Epithelial cell of esophagus (primary cell): ENCODE results near the gene OR8D2.

ENCODE experiments used
- DNase-seq: peaks from one replicate; pipeline ENCODE4 v3.0.0; 2010; ENCODE audit warnings: low read depth
- H3K4me3 ChIP-seq: 2 replicates; pipeline ENCODE4 v1.5.1; 2011; ENCODE audit warnings: mild to moderate bottlenecking, low read length, control low read depth
- CTCF ChIP-seq: IDR thresholded peaks from 2 replicates; pipeline ENCODE4 v1.5.1; 2011; ENCODE audit warnings: low read depth, mild to moderate bottlenecking, low read length, control low read depth, inconsistent platforms; ENCODE audit not compliant: insufficient read depth; ENCODE audit errors: missing control alignments

Gene OR8D2

GRCh38 chr11:124320097-124320496, at the start of gene OR8D2:
Gene OR8D2 (minus strand): TSS chr11:124320197. CDS start chr11:124320197, 0 bp downstream.
- no peak within 1 kb of the TSS for H3K4me3 ChIP-seq
- TF ChIP-seq CTCF: no peak
- DNase-seq: no peak

GRCh38 chr11:124359566-124359965, 39.6 kb upstream of the OR8D2 start:
- DNase-seq: no peak
- no peak for TF ChIP-seq CTCF
- no peak overlapping the region for H3K4me3 ChIP-seq

GRCh38 chr11:124346311-124346955, 26.4 kb upstream of the OR8D2 start:
- no peak for TF ChIP-seq CTCF
- no peak overlapping the region for H3K4me3 ChIP-seq
- peak; percentile 1 for DNase-seq

- TF ChIP-seq CTCF: no peak
- no peak for DNase-seq
- no peak overlapping the region for H3K4me3 ChIP-seq
Observed at GRCh38 chr11:124344346-124344745, 24.3 kb upstream of the OR8D2 start.

- H3K4me3 ChIP-seq: no peak overlapping the region
- DNase-seq: no peak
- no peak for TF ChIP-seq CTCF
Observed at GRCh38 chr11:124340142-124340447, 20.1 kb upstream of the OR8D2 start.

- TF ChIP-seq CTCF: no peak
- no peak for DNase-seq
- H3K4me3 ChIP-seq: no peak overlapping the region
Observed at GRCh38 chr11:124339396-124340141, 19.6 kb upstream of the OR8D2 start.

- no peak for TF ChIP-seq CTCF
- H3K4me3 ChIP-seq: no peak overlapping the region
- no peak for DNase-seq
Observed at GRCh38 chr11:124331873-124332272, 11.9 kb upstream of the OR8D2 start.
